ENCODE results near the gene MAL.

The MAL gene

GRCh38 chr2:95017071-95017501 is 8.4 kb upstream of the MAL start:
- peak; percentile 35 for DNase-seq

- no peak for DNase-seq
Observed at GRCh38 chr2:95017836-95018235, 7.7 kb upstream of the MAL start.

DNA sequence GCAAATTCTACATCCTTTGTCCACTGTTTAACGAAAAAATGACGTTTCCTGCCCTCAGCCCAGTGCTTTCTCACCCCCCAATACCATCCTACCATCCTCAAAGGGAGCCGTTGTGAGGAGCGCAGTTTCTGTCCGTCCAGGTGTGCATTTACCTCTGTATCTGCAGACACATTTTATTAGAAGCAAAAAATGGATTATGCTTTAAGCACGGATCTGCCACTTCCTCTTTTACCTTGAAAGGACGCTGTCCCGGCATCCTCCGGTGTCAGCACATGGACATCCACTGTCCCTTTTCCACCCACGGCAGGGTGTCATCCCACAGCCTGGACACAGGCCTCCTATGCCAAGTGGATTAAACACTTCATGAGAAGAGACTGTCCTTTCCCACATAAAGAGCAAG is 7.2 kb upstream of the MAL start:
- DNase-seq: no peak

DNA sequence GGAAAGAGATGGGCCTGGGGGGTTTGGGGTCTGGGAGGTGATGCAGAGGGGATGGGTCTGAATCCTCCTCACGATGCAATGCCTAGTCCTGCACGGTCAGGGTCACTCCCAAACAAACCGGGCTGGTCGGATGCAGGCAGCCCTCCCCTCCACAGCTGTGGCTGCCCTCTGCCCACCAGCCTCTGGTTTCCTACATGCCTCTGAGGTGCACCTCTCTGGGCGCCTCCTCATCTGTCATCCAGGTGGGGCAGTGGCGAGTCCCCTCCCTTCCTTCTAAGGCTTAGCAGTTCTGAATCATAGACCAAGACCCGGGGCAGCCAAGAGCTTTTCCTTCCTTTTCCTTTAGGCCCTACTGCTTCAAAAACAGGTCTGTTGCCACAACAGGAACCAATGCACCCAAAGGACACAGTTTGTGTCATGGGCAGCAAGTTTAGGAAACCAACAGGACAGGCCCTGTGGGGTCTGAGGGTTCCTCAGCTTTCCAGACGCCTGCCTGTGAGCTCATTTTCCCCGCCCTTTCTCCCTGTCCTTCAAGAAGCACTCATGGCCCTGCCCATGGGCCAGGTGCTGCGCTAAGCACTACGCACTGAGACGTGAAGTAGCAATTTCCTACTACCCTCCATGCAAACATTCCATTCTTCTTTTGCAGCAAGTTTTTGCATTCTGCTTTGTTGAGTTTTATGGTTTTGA is 6.5 kb upstream of the MAL start:
- no peak for DNase-seq

DNA sequence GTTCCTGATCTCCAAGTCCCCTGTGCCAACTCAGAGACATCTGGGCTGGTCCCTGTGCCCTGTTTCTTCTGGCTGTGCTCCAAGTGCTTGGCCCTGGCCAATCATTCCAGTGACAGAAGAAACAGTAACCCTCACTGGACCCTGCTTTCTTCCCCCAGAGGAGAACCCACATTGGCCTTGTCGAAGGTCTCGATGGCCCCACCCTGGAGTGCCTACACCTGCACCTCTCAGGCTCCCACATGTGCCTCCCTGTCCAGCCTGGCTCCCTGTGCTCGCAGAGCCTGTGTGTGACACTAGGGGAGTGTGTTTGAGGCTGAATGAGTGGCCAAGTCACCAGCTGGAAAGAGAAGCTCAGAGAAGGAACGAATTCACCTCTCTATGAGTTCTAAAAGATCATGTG is 5.9 kb upstream of the MAL start:
- DNase-seq: no peak

DNA sequence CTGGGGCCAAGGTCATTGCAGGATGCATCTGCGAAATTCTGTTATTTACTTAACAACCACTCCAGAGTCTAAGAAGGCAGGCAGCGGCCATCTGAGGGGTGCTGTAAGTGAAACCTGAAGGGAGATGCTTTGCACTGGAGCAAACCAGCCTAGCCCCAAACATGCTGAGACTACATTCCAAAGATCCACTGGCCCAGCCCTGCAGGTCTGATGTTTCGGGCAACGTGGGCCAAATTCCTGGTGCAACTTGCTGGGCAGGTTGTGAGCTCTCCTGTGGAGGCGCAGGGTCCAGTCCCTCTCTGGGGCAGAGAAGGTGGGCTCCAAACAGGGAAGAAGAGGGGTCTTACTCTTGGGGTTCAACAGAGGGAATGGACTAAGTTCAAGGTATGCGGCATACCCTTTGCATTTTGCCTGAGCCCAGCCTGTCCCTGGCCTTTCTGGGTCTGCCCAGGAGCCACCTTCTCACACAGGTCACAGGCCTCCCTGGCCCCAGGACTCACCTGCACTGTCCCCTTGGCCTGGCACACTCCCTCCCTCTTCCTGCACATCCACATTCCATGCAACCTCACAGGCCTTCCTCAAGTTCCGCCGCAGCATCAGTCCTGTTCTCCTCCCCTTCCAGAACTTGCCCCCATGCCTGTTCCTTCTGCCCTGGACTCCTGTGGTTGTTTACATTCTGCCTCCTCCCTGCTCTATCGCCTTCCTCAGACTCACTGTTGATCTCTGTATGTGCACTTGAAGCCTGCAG is 5.1 kb upstream of the MAL start:
- DNase-seq: no peak

- no peak for DNase-seq
Observed at GRCh38 chr2:95021023-95021416, 4.5 kb upstream of the MAL start.

GRCh38 chr2:95021847-95022246 is 3.7 kb upstream of the MAL start:
- DNase-seq: no peak

DNA sequence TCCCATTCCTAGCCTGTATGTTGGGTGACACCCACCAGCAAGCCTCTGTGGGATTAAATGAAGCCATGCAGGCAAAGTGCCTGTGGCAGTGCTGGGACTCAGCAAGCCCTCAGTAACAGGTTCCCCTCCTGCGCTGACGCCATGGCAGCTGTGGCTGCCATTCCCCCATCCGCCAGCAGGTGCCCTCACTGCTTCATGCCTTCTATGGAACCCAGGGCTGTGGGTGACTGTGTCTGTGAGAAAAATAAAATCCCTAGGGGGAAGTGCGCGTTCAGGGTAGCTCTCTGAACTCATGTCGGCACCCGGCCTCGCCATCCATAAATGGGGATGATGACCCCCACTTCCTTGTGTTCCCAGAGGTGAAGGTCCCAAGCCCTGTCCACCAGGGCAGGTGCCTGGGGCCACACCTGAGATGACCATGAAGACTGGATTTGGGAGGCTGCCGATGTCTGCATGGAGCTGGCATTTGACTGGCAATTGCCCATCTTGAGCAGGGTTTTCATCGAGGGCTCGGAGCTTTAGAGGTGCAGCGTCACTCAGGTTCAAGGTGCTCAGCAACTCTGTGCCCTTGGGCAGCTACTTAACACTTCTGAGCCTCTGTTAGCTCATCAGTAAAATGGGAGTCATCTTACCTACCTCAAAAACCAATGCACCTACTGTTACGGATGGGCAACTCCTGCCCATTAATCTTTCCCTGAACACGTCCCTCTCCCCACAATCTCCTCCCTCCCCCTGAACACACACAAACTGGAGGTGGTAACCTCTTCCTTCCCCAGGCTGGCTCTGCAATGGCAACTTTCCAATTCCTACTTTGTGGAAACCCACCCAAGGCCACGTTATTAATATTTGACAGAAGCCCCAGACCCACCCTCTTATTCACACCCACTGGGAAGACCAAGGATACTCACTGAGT is 2.9 kb upstream of the MAL start:
- peak; percentile 81 for DNase-seq

DNA sequence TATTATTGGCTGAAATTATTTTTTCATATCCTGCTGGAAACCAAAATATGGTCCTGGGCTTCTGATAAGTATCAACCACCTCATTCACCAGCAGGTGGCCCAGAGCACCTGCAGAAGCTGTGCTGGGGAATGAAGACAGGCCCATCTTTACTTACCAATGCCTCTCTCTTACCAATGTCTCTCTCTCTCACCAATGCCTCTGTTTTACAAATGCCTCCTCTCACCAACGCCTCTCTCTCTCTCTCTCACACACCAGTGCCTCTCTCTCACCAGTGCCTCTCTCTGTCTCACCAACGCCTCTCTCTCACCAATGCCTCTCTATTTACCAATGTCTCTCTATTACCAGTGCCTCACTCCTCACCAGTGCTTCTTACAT is 2.3 kb upstream of the MAL start:
- peak; percentile 19 for DNase-seq

DNA sequence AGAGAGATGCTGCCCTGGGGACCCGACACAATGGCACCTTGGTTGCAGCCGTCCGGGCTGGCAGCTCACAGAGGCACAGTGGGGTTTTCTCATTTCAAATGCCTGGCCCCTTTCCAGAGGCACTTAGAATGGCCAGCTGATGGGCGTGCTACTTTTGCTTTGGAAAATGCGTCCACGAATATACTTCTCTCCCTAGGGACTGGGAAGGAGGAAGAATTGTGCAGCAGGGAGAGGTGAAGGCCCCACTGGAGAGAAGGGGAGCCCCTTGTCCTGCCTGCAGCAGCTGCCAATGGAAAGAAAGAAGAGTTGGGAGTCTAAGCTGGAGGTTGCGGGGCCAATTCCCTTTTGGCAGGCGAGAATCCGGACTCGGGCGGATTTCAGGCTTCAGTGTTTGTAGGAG is 1.1 kb upstream of the MAL start:
- no peak for DNase-seq

DNA sequence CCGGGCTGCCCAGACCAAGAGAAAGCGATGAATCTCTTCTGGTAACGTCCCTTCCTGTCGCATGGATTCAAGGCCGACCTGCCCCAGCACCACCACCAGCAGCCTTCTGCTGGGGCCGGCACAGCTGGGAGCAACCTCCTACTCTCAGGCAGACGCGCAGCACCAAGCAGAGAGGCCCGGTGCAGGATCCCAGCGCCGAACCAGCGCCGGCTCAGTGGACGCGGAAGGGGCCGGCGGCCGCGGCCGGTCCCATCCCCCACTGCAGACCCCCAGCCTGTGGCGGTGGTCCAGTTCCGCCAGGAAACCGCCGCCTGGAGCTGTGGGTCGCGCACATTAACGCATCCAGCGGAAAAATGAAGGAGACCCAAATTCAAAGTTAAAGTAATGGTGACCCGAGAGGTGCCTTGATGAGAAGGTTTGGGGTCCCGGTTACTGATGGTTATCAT is 525 bp upstream of the MAL start:
- no peak for DNase-seq

- no peak for DNase-seq
Observed at GRCh38 chr2:95026471-95027368, 1.2 kb downstream of the MAL start.

- DNase-seq: no peak
Observed at GRCh38 chr2:95027369-95027720, 1.8 kb downstream of the MAL start.

- DNase-seq: no peak
Observed at GRCh38 chr2:95029898-95030341, 4.4 kb downstream of the MAL start.

GRCh38 chr2:95030496-95030895 is 5.0 kb downstream of the MAL start:
- DNase-seq: no peak

DNA sequence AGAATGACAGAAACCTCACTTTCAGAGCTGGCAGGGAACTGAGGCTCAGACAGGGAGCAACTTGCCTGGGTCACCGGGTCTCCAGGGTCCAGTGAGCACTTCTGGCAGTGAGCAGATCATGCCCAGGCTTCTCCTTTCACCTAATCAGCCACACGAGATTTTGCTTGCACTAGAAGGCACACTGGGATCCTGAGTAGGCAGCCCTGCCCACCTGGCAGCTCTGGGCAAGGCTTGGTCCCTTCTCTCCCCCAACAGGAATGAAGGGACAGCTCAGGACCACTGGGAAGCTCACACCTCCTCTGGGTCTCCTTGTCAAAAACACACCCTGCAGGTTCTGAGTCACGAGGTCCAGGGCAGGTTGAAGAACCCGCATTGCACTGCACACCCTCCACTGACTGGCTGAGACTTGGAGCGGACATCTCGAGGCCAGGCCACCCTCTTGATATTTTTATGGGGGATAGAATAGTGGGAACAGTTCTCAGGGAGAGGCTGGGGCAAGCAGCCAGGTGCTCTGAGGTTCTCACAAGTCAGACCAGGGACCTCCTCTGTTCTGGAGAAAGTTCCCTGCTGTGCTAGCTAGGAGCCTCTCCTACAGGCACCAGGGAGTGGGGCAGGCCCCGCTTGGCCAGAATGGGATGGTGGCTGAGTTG is 5.7 kb downstream of the MAL start:
- DNase-seq: no peak

- DNase-seq: no peak
Observed at GRCh38 chr2:95031726-95032116, 6.2 kb downstream of the MAL start.

DNA sequence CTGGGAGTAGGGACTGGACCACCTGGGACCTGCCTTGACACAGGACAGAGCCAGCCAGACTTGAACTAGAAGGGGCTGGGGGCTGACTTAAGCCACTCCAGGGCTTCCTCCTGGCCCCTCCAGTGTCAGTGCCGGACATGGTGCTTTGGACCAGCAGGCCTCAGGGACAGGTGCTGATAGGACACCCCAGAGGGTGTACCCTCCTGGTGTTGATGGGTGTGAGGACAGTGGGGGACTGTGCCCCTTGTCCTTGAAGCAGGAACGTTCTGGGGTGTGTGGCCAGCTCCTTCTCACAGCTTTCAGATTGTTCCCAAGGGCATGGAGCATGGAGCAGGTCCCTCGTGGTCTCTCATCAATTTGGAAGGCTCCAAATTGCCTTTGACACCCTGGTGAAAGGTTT is 6.8 kb downstream of the MAL start:
- DNase-seq: no peak

DNA sequence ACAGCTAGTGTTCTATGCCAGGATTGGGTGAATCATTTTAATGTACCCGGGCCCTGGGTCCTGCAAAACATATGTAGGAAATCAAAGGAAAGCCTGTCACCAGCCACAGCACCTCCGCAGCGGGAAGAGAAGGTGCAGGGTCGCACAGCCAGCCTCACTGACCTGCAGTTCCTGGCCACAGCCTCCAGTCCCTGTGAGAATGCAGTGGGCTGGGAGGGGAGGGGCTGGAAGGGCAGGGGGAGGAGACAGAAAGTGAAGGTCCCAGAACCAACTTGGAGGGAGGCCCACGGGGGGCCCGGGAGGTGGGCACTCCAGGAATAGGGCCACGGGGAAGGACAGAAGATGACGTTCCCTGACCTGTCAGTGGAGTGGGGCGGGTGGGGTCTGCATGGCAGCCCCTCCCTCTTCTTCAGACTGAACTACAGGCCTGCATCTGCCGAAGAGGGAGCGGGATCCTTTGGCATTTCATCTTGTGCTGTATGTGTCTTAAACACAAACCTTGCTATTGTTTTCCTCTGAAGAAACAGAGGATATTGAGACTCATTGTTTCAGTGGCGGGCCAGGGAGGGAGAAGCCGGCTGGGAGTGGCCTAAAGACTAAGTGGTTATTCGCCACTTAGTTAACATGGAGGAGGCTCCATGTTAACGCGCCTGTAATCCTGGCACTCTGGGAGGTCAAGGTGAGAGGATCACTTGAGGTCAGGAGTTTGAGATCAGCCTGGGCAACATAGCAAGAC is 7.5 kb downstream of the MAL start:
- no peak for DNase-seq

GRCh38 chr2:95034221-95034620 is 8.7 kb downstream of the MAL start:
- DNase-seq: no peak

All from NCI-H2171 treated with DMSO at 0.1 percent for 48 hours (cell line).